Measurements from ENCODE around the gene SSR3.

GRCh38 chr3:156522673-156523072 lies 32.2 kb downstream of the SSR3 start:
- no peak for TF ChIP-seq CTCF (conservative IDR thresholded peaks at IDR 0.05; ENCODE audit: low read depth, low read length)
- TF ChIP-seq EZH2phosphoT487 (IDR thresholded peaks at IDR 0.05; ENCODE audit: borderline replicate concordance, low read length) = no peak
